ENCODE measurements around the gene TGM4. TPM values are rescaled to one million over a fixed set of nuclear protein-coding genes. Genes with fewer than 3 reads are reported as not detected.

Gene TGM4
- total RNA-seq, 1 donor from 2014 or later: not detected

DNA sequence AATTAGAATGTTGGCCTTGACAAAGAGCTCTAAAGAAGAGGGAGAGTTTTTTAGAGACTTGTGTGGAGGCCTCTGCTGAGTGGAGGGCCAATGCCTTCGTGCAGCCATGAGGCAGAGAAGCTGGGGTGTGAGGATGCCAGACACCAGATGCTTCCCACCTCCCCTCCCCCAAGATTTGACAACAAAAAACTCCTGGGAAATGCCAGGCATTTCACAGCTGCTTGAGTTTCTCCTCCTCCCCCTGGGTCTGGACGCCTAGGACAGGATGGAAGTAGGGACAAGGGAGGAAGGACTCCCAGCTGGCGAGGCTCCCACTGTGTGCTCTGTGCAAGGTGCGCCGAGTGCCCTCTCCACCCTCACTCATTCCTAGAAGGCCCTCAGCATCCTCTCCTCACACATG, 20.1 kb downstream of the TGM4 start:
- H3K36me3 Mint-ChIP-seq (ENCODE audit: insufficient read depth): no peaks in the 10 kb centered on the region
- H3K9me3 Mint-ChIP-seq (ENCODE audit: low read depth): no peaks in the 10 kb centered on the region
- peaks cover 8% of the 10 kb centered on the region for H3K27me3 Mint-ChIP-seq
- H3K4me3 Mint-ChIP-seq (ENCODE audit: low read depth): no peak overlapping the region
- DNase-seq (ENCODE audit: low spot score, unreplicated experiment): no peak
- TF ChIP-seq, protein P1, sequence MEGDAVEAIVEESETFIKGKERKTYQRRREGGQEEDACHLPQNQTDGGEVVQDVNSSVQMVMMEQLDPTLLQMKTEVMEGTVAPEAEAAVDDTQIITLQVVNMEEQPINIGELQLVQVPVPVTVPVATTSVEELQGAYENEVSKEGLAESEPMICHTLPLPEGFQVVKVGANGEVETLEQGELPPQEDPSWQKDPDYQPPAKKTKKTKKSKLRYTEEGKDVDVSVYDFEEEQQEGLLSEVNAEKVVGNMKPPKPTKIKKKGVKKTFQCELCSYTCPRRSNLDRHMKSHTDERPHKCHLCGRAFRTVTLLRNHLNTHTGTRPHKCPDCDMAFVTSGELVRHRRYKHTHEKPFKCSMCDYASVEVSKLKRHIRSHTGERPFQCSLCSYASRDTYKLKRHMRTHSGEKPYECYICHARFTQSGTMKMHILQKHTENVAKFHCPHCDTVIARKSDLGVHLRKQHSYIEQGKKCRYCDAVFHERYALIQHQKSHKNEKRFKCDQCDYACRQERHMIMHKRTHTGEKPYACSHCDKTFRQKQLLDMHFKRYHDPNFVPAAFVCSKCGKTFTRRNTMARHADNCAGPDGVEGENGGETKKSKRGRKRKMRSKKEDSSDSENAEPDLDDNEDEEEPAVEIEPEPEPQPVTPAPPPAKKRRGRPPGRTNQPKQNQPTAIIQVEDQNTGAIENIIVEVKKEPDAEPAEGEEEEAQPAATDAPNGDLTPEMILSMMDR (IDR thresholded peaks at IDR 0.05; ENCODE audit: unreplicated experiment): no peak
- H3K27ac Mint-ChIP-seq: no peak overlapping the region
- H3K4me1 Mint-ChIP-seq (ENCODE audit: low read depth): peaks cover under 1% of the 10 kb centered on the region

DNA sequence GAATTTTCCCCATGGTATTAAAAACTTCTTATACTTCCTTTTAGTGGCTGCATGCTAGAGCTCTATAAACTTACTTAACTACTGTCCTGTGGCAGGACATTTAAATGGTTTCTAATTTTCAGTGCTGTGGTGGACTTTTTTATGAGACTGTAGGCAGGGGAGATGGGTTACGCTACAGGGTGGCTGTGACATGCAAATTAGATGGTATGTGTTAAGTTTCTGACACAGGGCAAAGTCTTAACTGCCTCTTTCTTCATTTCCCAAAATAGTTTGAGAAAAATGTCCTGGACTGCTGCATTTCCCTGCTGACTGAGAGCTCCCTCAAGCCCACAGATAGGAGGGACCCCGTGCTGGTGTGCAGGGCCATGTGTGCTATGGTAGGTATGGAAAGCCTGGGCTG, 22.0 kb downstream of the TGM4 start:
- Mint-ChIP-seq H3K27me3 (no peaks in the 10 kb centered on the region), H3K36me3 (ENCODE audit: insufficient read depth) (no peaks in the 10 kb centered on the region), H3K27ac (no peak overlapping the region), H3K4me3 (ENCODE audit: low read depth) (no peak overlapping the region), H3K9me3 (ENCODE audit: low read depth) (no peaks in the 10 kb centered on the region), H3K4me1 (ENCODE audit: low read depth) (peaks cover 11% of the 10 kb centered on the region)
- TF ChIP-seq, protein P1 (IDR thresholded peaks at IDR 0.05; ENCODE audit: unreplicated experiment): no peak
- DNase-seq (ENCODE audit: low spot score, unreplicated experiment): no peak

DNA sequence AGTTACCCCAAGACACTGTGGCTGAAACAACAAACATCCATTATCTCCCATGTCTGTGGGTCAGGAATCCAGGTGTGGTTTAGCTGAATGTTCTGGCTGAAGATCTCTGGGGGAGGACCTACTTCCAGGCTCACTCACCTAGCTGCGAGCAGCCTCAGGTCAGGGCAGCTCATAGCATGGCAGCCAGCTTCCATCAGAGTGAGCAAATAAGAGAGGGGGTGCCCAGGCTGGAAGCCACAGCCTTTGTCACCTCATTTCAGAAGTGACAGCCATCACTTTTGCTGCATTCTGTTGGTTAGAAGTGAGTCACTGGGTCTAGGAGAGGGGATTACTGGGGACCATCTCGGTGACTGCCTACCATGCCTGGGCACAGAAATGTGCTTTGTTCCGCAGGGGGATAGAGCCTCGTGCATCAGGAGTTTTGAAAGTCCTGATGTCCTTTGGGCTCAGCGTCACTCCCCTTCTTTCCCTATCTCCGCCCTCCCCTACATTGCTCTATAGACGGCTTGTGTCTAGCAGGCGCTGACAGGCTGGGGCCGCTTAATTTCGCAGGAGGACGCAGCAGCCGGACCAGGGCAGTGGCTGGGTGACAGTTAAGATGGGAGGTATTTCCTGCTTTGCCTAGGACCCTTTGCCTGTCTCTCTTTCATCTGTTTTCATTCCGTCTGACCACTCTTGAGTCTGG, 25.4 kb downstream of the TGM4 start:
- Mint-ChIP-seq H3K4me3 (ENCODE audit: low read depth) (no peak overlapping the region), H3K9me3 (ENCODE audit: low read depth) (no peaks in the 10 kb centered on the region), H3K4me1 (ENCODE audit: low read depth) (peaks cover 11% of the 10 kb centered on the region), H3K27ac (no peak overlapping the region), H3K36me3 (ENCODE audit: insufficient read depth) (no peaks in the 10 kb centered on the region), H3K27me3 (no peaks in the 10 kb centered on the region)
- no peak for DNase-seq (ENCODE audit: low spot score, unreplicated experiment)
- TF ChIP-seq, protein P1 (IDR thresholded peaks at IDR 0.05; ENCODE audit: unreplicated experiment): no peak

DNA sequence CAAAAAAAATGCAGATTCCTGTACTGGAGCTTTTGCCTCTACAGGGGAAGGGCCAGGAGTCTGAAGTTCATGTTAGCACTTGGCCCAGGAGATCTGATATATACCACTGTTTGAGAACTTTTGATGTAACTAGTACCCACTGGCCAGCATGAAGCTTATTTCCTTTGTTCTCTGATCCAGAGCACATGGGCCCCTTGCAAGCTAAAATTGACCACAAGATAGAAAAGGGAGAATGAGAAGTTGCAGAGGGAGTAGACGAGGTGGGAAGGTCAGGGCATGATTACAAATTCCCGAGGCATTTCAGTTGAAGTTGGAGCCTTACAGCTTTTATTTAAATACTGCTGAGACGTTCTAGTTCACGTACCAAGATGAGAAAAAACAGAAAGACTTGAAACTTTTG, 28.2 kb downstream of the TGM4 start:
- no peaks in the 10 kb centered on the region for H3K27me3 Mint-ChIP-seq
- no peak for DNase-seq (ENCODE audit: low spot score, unreplicated experiment)
- no peaks in the 10 kb centered on the region for H3K36me3 Mint-ChIP-seq (ENCODE audit: insufficient read depth)
- TF ChIP-seq, protein P1 (IDR thresholded peaks at IDR 0.05; ENCODE audit: unreplicated experiment): no peak
- H3K4me3 Mint-ChIP-seq (ENCODE audit: low read depth): no peak overlapping the region
- no peak overlapping the region for H3K27ac Mint-ChIP-seq
- no peaks in the 10 kb centered on the region for H3K9me3 Mint-ChIP-seq (ENCODE audit: low read depth)
- peaks cover 12% of the 10 kb centered on the region for H3K4me1 Mint-ChIP-seq (ENCODE audit: low read depth)

DNA sequence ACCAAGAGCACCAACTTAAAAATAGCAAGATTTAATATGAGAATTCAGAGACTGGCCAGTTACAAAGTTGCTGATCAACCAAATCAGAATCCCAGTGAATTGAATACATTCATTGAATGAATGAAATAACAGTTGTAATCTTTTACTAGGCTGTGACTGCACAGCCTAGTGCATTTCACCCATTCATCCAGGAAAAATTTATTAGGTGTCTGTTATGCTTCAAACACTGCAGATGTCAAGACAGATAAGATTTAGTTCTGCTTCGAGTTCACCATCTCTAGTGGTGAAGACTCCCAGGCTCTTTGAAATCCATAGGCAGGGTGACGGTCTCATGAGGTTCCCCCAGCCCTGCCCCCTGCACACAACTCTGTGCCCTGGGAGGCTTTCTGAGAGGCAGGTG, 28.9 kb downstream of the TGM4 start:
- no peaks in the 10 kb centered on the region for H3K9me3 Mint-ChIP-seq (ENCODE audit: low read depth)
- H3K27me3 Mint-ChIP-seq: no peaks in the 10 kb centered on the region
- no peaks in the 10 kb centered on the region for H3K36me3 Mint-ChIP-seq (ENCODE audit: insufficient read depth)
- peaks cover 16% of the 10 kb centered on the region for H3K4me1 Mint-ChIP-seq (ENCODE audit: low read depth)
- DNase-seq (ENCODE audit: low spot score, unreplicated experiment): no peak
- no peak overlapping the region for H3K4me3 Mint-ChIP-seq (ENCODE audit: low read depth)
- H3K27ac Mint-ChIP-seq: no peak overlapping the region
- TF ChIP-seq, protein P1 (IDR thresholded peaks at IDR 0.05; ENCODE audit: unreplicated experiment): no peak

Data from progenitor cell of endocrine pancreas (in vitro differentiated cells).